Panc1 (cell line): ENCODE measurements around the gene PLP1. TPM values are rescaled to one million over a fixed set of nuclear protein-coding genes. Genes with fewer than 3 reads are reported as not detected.

ENCODE experiments used
- ATAC-seq: fragments of 200-7000 bp; cut with Tn5 transposase; 2 replicates; pipeline ENCODE4 v1.9.1; 2020; ENCODE audit warnings: mild to moderate bottlenecking, moderate library complexity
- BruUV-seq: library from RNA; stranded (reverse); fragments of 400-500 nt; replicated peaks from 2 replicates; lab custom pipeline; 2021; lab: Mats Ljungman, UMichigan
- CTCF ChIA-PET: fragments of 300-600 bp; sonication (Branson Sonifier 250); formaldehyde crosslinking; loops from one replicate; lab custom pipeline; 2022; ENCODE audit warnings: antibody characterized with exemption; lab: Charles Lee
- POLR2A ChIA-PET: fragments of 300-600 bp; sonication (Branson Sonifier 250); formaldehyde crosslinking; loops from one replicate; lab custom pipeline; 2022; ENCODE audit warnings: antibody characterized with exemption; lab: Charles Lee
- DNase-seq: peaks from one replicate; pipeline ENCODE4 v3.0.0-alpha.2; 2010; ENCODE audit warnings: low read depth, low spot score
- H3K27ac ChIP-seq: 2 replicates; pipeline ENCODE4 v1.5.1; 2011; ENCODE audit warnings: mild to moderate bottlenecking, low read length, inconsistent platforms
- H3K27me3 ChIP-seq: fragments of 200-500 bp; sonication (Bioruptor generic); 2 replicates; pipeline ENCODE4 v1.6.0; 2014; ENCODE audit warnings: low read length, inconsistent platforms; ENCODE audit not compliant: control insufficient read depth, insufficient read depth
- H3K36me3 ChIP-seq: fragments of 200-500 bp; sonication (Bioruptor generic); 2 replicates; pipeline ENCODE4 v1.5.1; 2014; ENCODE audit warnings: inconsistent platforms, mild to moderate bottlenecking, low read length, moderate library complexity; ENCODE audit not compliant: control insufficient read depth, insufficient read depth
- H3K4me1 ChIP-seq: 2 replicates; pipeline ENCODE4 v1.5.1; 2011; ENCODE audit warnings: inconsistent platforms, mild to moderate bottlenecking, low read length, moderate library complexity; ENCODE audit not compliant: control insufficient read depth, insufficient read depth
- H3K4me3 ChIP-seq, 2 experiments: 2 replicates each; pipeline ENCODE4 v1.5.1; 2011 to 2012; ENCODE audit warnings: low read depth in 2 of 2, low read length in 2 of 2, mild to moderate bottlenecking in 2 of 2, inconsistent platforms in 1 of 2, moderate library complexity in 1 of 2
- H3K9me3 ChIP-seq: fragments of 200-500 bp; sonication (Bioruptor generic); 2 replicates; pipeline ENCODE4 v1.5.1; 2014; ENCODE audit warnings: low read depth, mild to moderate bottlenecking, inconsistent platforms, low read length, moderate library complexity; ENCODE audit not compliant: control insufficient read depth, insufficient read depth
- POLR2AphosphoS5 ChIP-seq: IDR thresholded peaks from 2 replicates; pipeline ENCODE4 v1.6.1; 2012; ENCODE audit warnings: mild to moderate bottlenecking, low read depth, low read length, moderate library complexity
- SIN3A ChIP-seq: IDR thresholded peaks from 2 replicates; pipeline ENCODE4 v1.6.1; 2012; ENCODE audit warnings: low read depth, mild to moderate bottlenecking, low read length, moderate library complexity, borderline replicate concordance; ENCODE audit not compliant: insufficient read depth
- TCF7L2 ChIP-seq: IDR thresholded peaks from 2 replicates; pipeline ENCODE4 v1.6.1; 2011; ENCODE audit warnings: mild to moderate bottlenecking, low read depth, low read length, inconsistent platforms
- in situ Hi-C: cut with HindIII; loops from 2 replicates; pipeline ENCODE4 v1.10.0; 2016; ENCODE audit warnings: low sequenced_read_pairs, low pct_unique_long_range_greater_than_20kb
- intact Hi-C: fragments of 100-400 bp; cut with micrococcal nuclease; formaldehyde crosslinking; loops from one replicate; pipeline ENCODE4 v1.10.0; 2022; ENCODE audit not compliant: unreplicated experiment
- total RNA-seq: library from RNA; stranded (reverse); gene quantifications from one replicate; pipeline ENCODE4 v1.2.1, GENCODE V29; 2021; ENCODE audit not compliant: unreplicated experiment
- TF ChIP-seq, protein P1 (sequence below): fragments of 450-650 bp; IDR thresholded peaks from 2 replicates; pipeline ENCODE4 v1.5.1; 2017; ENCODE audit warnings: mild to moderate bottlenecking
- TF ChIP-seq, protein P2 (sequence below), 2 experiments: IDR thresholded peaks; 2 replicates each; pipeline ENCODE4 v1.6.1; 2011 to 2012; ENCODE audit warnings: low read depth in 2 of 2, control low read depth in 1 of 2, low read length in 1 of 2, mild to moderate bottlenecking in 1 of 2, moderate library complexity in 1 of 2; ENCODE audit not compliant: insufficient read depth in 1 of 2

The PLP1 gene
- total RNA-seq, 1 experiment from 2014 or later = 0.13 TPM

DNA sequence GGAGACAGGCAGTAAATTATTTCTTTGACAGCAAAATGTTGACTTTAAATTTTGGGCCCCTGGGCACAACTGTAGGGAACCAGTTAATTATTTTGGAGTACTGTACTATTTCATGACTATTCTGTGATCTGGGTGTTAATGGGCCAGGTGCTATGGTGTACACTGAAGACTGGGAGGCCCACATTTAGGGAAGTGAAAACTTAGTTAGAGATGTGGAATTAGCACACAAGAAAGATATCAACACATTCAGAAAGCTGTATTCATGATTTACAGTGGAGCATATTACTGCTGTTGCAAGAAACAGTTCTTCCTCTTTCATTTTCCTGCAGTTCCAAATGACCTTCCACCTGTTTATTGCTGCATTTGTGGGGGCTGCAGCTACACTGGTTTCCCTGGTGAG is 12.4 kb downstream of the PLP1 start:
- intact Hi-C loops = no loop called here
- Histone ChIP-seq H3K9me3 (no peaks in the 10 kb centered on the region), H3K36me3 (no peaks in the 10 kb centered on the region), H3K27me3 (peaks cover 29% of the 10 kb centered on the region), H3K4me3 (no peak overlapping the region), H3K27ac (no peak overlapping the region), H3K4me1 (no peaks in the 10 kb centered on the region)
- POLR2A ChIA-PET = no interaction called here
- no peak for DNase-seq
- CTCF ChIA-PET = no interaction called here
- BruUV-seq = no TSS peak
- no peak for ATAC-seq
- TF ChIP-seq SIN3A = no peak
- in situ Hi-C loops = no loop called here

DNA sequence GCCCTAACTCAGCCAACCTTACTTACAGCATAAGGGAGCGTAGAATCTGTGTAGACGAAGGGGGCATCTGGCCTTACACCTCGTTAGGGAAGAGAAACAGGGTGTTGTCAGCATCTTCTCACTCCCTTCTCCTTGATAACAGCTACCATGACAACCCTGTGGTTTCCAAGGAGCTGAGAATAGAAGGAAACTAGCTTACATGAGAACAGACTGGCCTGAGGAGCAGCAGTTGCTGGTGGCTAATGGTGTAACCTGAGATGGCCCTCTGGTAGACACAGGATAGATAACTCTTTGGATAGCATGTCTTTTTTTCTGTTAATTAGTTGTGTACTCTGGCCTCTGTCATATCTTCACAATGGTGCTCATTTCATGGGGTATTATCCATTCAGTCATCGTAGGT is 14.6 kb downstream of the PLP1 start:
- ATAC-seq = no peak
- peaks cover 29% of the 10 kb centered on the region for H3K27me3 ChIP-seq
- in situ Hi-C loops (no loop called here), intact Hi-C loops (no loop called here)
- H3K4me1 ChIP-seq = no peaks in the 10 kb centered on the region
- H3K4me3 ChIP-seq = no peak overlapping the region
- BruUV-seq = no TSS peak
- DNase-seq = no peak
- H3K9me3 ChIP-seq = no peaks in the 10 kb centered on the region
- CTCF ChIA-PET = interaction anchor here (0.6 kb wide), 1 partner anchor 54 kb away, joined by 3 read pairs; no protein-coding TSS in a partner anchor
- POLR2A ChIA-PET = interaction anchor here (0.7 kb wide), 1 partner anchor 560 kb away, joined by 6 read pairs; no protein-coding TSS in a partner anchor
- H3K36me3 ChIP-seq = no peaks in the 10 kb centered on the region
- no peak for TF ChIP-seq SIN3A
- TF ChIP-seq, protein P1, sequence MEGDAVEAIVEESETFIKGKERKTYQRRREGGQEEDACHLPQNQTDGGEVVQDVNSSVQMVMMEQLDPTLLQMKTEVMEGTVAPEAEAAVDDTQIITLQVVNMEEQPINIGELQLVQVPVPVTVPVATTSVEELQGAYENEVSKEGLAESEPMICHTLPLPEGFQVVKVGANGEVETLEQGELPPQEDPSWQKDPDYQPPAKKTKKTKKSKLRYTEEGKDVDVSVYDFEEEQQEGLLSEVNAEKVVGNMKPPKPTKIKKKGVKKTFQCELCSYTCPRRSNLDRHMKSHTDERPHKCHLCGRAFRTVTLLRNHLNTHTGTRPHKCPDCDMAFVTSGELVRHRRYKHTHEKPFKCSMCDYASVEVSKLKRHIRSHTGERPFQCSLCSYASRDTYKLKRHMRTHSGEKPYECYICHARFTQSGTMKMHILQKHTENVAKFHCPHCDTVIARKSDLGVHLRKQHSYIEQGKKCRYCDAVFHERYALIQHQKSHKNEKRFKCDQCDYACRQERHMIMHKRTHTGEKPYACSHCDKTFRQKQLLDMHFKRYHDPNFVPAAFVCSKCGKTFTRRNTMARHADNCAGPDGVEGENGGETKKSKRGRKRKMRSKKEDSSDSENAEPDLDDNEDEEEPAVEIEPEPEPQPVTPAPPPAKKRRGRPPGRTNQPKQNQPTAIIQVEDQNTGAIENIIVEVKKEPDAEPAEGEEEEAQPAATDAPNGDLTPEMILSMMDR = no peak
- TF ChIP-seq POLR2AphosphoS5 = no peak
- TF ChIP-seq TCF7L2 = no peak
- TF ChIP-seq, protein P2, sequence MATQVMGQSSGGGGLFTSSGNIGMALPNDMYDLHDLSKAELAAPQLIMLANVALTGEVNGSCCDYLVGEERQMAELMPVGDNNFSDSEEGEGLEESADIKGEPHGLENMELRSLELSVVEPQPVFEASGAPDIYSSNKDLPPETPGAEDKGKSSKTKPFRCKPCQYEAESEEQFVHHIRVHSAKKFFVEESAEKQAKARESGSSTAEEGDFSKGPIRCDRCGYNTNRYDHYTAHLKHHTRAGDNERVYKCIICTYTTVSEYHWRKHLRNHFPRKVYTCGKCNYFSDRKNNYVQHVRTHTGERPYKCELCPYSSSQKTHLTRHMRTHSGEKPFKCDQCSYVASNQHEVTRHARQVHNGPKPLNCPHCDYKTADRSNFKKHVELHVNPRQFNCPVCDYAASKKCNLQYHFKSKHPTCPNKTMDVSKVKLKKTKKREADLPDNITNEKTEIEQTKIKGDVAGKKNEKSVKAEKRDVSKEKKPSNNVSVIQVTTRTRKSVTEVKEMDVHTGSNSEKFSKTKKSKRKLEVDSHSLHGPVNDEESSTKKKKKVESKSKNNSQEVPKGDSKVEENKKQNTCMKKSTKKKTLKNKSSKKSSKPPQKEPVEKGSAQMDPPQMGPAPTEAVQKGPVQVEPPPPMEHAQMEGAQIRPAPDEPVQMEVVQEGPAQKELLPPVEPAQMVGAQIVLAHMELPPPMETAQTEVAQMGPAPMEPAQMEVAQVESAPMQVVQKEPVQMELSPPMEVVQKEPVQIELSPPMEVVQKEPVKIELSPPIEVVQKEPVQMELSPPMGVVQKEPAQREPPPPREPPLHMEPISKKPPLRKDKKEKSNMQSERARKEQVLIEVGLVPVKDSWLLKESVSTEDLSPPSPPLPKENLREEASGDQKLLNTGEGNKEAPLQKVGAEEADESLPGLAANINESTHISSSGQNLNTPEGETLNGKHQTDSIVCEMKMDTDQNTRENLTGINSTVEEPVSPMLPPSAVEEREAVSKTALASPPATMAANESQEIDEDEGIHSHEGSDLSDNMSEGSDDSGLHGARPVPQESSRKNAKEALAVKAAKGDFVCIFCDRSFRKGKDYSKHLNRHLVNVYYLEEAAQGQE (IDR thresholded peaks at IDR 0.05; ENCODE audit: insufficient read depth in 1 of 2, low read depth in 2 of 2, low read length in 1 of 2) = no peak
- no peak overlapping the region for H3K27ac ChIP-seq

DNA sequence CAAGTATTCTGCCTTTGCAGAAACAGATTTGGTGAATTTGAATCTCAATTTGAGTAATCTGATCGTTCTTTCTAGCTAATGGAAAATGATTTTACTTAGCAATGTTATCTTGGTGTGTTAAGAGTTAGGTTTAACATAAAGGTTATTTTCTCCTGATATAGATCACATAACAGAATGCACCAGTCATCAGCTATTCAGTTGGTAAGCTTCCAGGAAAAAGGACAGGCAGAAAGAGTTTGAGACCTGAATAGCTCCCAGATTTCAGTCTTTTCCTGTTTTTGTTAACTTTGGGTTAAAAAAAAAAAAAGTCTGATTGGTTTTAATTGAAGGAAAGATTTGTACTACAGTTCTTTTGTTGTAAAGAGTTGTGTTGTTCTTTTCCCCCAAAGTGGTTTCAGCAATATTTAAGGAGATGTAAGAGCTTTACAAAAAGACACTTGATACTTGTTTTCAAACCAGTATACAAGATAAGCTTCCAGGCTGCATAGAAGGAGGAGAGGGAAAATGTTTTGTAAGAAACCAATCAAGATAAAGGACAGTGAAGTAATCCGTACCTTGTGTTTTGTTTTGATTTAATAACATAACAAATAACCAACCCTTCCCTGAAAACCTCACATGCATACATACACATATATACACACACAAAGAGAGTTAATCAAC is 15.3 kb downstream of the PLP1 start:
- H3K4me3 ChIP-seq = no peak overlapping the region
- ChIA-PET POLR2A (interaction anchor here (0.7 kb wide), 1 partner anchor 561 kb away, joined by 6 read pairs; no protein-coding TSS in a partner anchor), CTCF (interaction anchor here (0.6 kb wide), 1 partner anchor 53 kb away, joined by 3 read pairs; no protein-coding TSS in a partner anchor)
- in situ Hi-C loops = no loop called here
- DNase-seq (no peak), ATAC-seq (no peak)
- BruUV-seq = no TSS peak
- H3K36me3 ChIP-seq = no peaks in the 10 kb centered on the region
- TF ChIP-seq SIN3A (no peak), TCF7L2 (no peak), POLR2AphosphoS5 (no peak)
- TF ChIP-seq, protein P2 (IDR thresholded peaks at IDR 0.05; ENCODE audit: insufficient read depth in 1 of 2, low read depth in 2 of 2, low read length in 1 of 2) = no peak
- TF ChIP-seq, protein P1 = no peak
- peaks cover 29% of the 10 kb centered on the region for H3K27me3 ChIP-seq
- intact Hi-C loops = no loop called here
- H3K4me1 ChIP-seq = no peaks in the 10 kb centered on the region
- no peak overlapping the region for H3K27ac ChIP-seq
- no peaks in the 10 kb centered on the region for H3K9me3 ChIP-seq
